ENCODE data around the gene PDGFRA.

PDGFRA gene

GRCh38 chr4:54265366-54265765 is 36.3 kb downstream of the PDGFRA start:
- DNase-seq: no peak

GRCh38 chr4:54268151-54268550 is 39.1 kb downstream of the PDGFRA start:
- no peak for DNase-seq

- DNase-seq: no peak
These were observed 42.4 kb downstream of the PDGFRA start for GRCh38 chr4:54271464-54271863.

GRCh38 chr4:54272051-54272450 is 43.0 kb downstream of the PDGFRA start:
- DNase-seq: no peak

- no peak for DNase-seq
These were observed 45.2 kb downstream of the PDGFRA start for GRCh38 chr4:54274264-54274663.

GRCh38 chr4:54274795-54275665 is 45.9 kb downstream of the PDGFRA start:
- DNase-seq: no peak

GRCh38 chr4:54276641-54277430 is 47.7 kb downstream of the PDGFRA start:
- DNase-seq: no peak

GRCh38 chr4:54277691-54278090 is 48.6 kb downstream of the PDGFRA start:
- no peak for DNase-seq

- no peak for DNase-seq
These were observed 49.1 kb downstream of the PDGFRA start for GRCh38 chr4:54278216-54278615.

- no peak for DNase-seq
These were observed 52.1 kb downstream of the PDGFRA start for GRCh38 chr4:54281054-54281766.

- no peak for DNase-seq
These were observed 53.7 kb downstream of the PDGFRA start for GRCh38 chr4:54282837-54283236.

- no peak for DNase-seq
These were observed 60.2 kb downstream of the PDGFRA start for GRCh38 chr4:54289316-54289715.

GRCh38 chr4:54290980-54291379 is 61.9 kb downstream of the PDGFRA start:
- DNase-seq: no peak

- DNase-seq: no peak
These were observed 67.6 kb downstream of the PDGFRA start for GRCh38 chr4:54296548-54297203.

- no peak for DNase-seq
These were observed 79.0 kb downstream of the PDGFRA start for GRCh38 chr4:54308110-54308509.

- no peak for DNase-seq
These were observed 86.8 kb downstream of the PDGFRA start for GRCh38 chr4:54315561-54316538.

- no peak for DNase-seq
These were observed 88.6 kb downstream of the PDGFRA start for GRCh38 chr4:54317690-54318089.

GRCh38 chr4:54318904-54319303 is 89.8 kb downstream of the PDGFRA start:
- peak; percentile 21 for DNase-seq

GRCh38 chr4:54320826-54321685 is 92.0 kb downstream of the PDGFRA start:
- DNase-seq: no peak

- peak; percentile 64 for DNase-seq
These were observed 93.8 kb downstream of the PDGFRA start for GRCh38 chr4:54322818-54323417.
